Lung (tissue), 12 donors: Measurements from ENCODE around the gene ZNF79. TPM values are rescaled to one million over a fixed set of nuclear protein-coding genes. Genes with fewer than 3 reads are reported as not detected.

Experiments
- ATAC-seq: fragments of 200-7000 bp; cut with Tn5 transposase; one replicate; pipeline ENCODE4 v1.9.1; 2020; ENCODE audit warnings: moderate number of reproducible peaks; ENCODE audit not compliant: insufficient read depth, low FRiP score
- DNase-seq, 3 donors: peaks; one replicate each; pipeline ENCODE4 v3.0.0-alpha.2; 2013 to 2017
- H3K27ac ChIP-seq, 2 donors: one replicate each; pipeline ENCODE4 v1.5.1; 2013; ENCODE audit warnings: mild to moderate bottlenecking in 2 of 2, moderate library complexity in 2 of 2, control low read depth in 1 of 2, inconsistent platforms in 1 of 2, low read depth in 1 of 2, low read length in 1 of 2
- H3K27me3 ChIP-seq, 3 donors: one replicate each; pipeline ENCODE4 v1.5.1; 2013; ENCODE audit warnings: low read length in 2 of 3; ENCODE audit not compliant: control insufficient read depth in 3 of 3, insufficient read depth in 3 of 3
- H3K36me3 ChIP-seq, 4 donors: one replicate each; pipeline ENCODE4 v1.5.1; 2013; ENCODE audit warnings: low read length in 4 of 4, mild to moderate bottlenecking in 1 of 4, moderate library complexity in 1 of 4; ENCODE audit not compliant: control insufficient read depth in 4 of 4, insufficient read depth in 4 of 4
- H3K4me1 ChIP-seq, 5 donors: one replicate each; pipeline ENCODE4 v1.5.1; 2013; ENCODE audit warnings: low read length in 5 of 5, mild to moderate bottlenecking in 2 of 5, moderate library complexity in 1 of 5; ENCODE audit not compliant: control insufficient read depth in 5 of 5, insufficient read depth in 5 of 5
- H3K4me3 ChIP-seq: one replicate; pipeline ENCODE4 v1.5.1; 2013; ENCODE audit warnings: mild to moderate bottlenecking, control low read depth, moderate library complexity
- H3K9ac ChIP-seq, 2 donors: one replicate each; pipeline ENCODE4 v1.5.1; 2013; ENCODE audit warnings: low read length in 2 of 2, control low read depth in 1 of 2; ENCODE audit not compliant: insufficient read depth in 1 of 2
- H3K9me3 ChIP-seq, 4 donors: one replicate each; pipeline ENCODE4 v1.5.1; 2013; ENCODE audit warnings: low read length in 3 of 4, mild to moderate bottlenecking in 1 of 4, moderate library complexity in 1 of 4; ENCODE audit not compliant: control insufficient read depth in 4 of 4, insufficient read depth in 3 of 4
- CTCF ChIP-seq: IDR thresholded peaks from 2 replicates; pipeline ENCODE4 v1.5.1; 2012; ENCODE audit warnings: mild to moderate bottlenecking; ENCODE audit errors: control extremely low read depth, extremely low read depth
- WGBS, 2 donors: extraction: QIAGEN DNeasy Blood & Tissue Kit; methylation state at CpG; one replicate each; pipeline ENCODE4 v1.1.7; 2013; 5-methylcytosine and 5-hydroxymethylcytosine counted together
- polyA plus RNA-seq, 2 donors: library from polyadenylated mRNA; stranded (reverse); fragments of 200-250 nt; gene quantifications; one replicate each; pipeline ENCODE4 v1.2.1, GENCODE V29; 2013
- total RNA-seq, 2 donors: library from RNA; depleted of rRNA in 1 of 2; stranded (reverse); fragments of >200 nt in 1 of 2; gene quantifications; one replicate each; pipeline ENCODE4 v1.2.1, GENCODE V29; 2014 to 2021
- donor health status: control.
- donor health status: control.
- donor health status: Bipolar disorder and iron deficiency.
- donor health status: healthy.
- donor health status: DM: yes; HTN: yes; CAD: no.

ZNF79 gene
- total and polyA plus RNA-seq, 4 donors, result 3.1 to 9.3 (median 5.9) TPM

GRCh38 chr9:127489471-127490115 lies 65.4 kb downstream of the ZNF79 start:
- Histone ChIP-seq H3K4me1 (no peaks in the 10 kb centered on the region), H3K27me3 (no peaks in the 10 kb centered on the region), H3K9ac (no peak overlapping the region), H3K4me3 (no peak overlapping the region), H3K9me3 (no peaks in the 10 kb centered on the region), H3K27ac (no peak overlapping the region), H3K36me3 (peaks cover 6 to 60% (median 10%) of the 10 kb centered on the region in 4 donors)
- no peak for ATAC-seq
- peak in 2 of 3 donors; percentile 13 to 14 for DNase-seq
- WGBS, 2 donors, result 86 to 88% methylated on average over 22 of the region's 22 CpGs
- no peak for TF ChIP-seq CTCF

GRCh38 chr9:127490535-127491230 lies 66.5 kb downstream of the ZNF79 start:
- Histone ChIP-seq H3K4me3 (no peak overlapping the region), H3K27me3 (no peaks in the 10 kb centered on the region), H3K9me3 (no peaks in the 10 kb centered on the region), H3K9ac (no peak overlapping the region), H3K36me3 (peaks cover 5 to 57% (median 10%) of the 10 kb centered on the region in 4 donors), H3K4me1 (peaks cover 0 to 2% (median 0%) of the 10 kb centered on the region in 5 donors), H3K27ac (no peak overlapping the region)
- WGBS, 2 donors, result 87 to 92% methylated on average over 9 of the region's 9 CpGs
- TF ChIP-seq CTCF, result no peak
- DNase-seq (no peak), ATAC-seq (no peak)

GRCh38 chr9:127491516-127491915 lies 67.3 kb downstream of the ZNF79 start:
- Histone ChIP-seq H3K27ac (no peak overlapping the region), H3K4me3 (no peak overlapping the region), H3K9ac (no peak overlapping the region), H3K9me3 (no peaks in the 10 kb centered on the region), H3K36me3 (peaks cover 3 to 55% (median 10%) of the 10 kb centered on the region in 4 donors), H3K4me1 (peaks cover 0 to 3% (median 0%) of the 10 kb centered on the region in 5 donors), H3K27me3 (no peaks in the 10 kb centered on the region)
- TF ChIP-seq CTCF, result no peak
- no peak for ATAC-seq
- WGBS, 2 donors, result 91 to 98% methylated on average over 9 to 10 of the region's 10 CpGs
- DNase-seq, result no peak
